Left ventricle myocardium inferior (tissue), 1 donor: ENCODE measurements around the gene NLGN1. TPM values are rescaled to one million over a fixed set of nuclear protein-coding genes. Genes with fewer than 3 reads are reported as not detected.

Experiments
- DNase-seq: peaks from one replicate; pipeline ENCODE4 v3.0.0-alpha.2; 2020
- H3K27ac ChIP-seq: fragments of 200-600 bp; replicated peaks from 2 replicates; pipeline ENCODE4 v1.8.0; 2021
- H3K27me3 ChIP-seq: fragments of 200-600 bp; 2 replicates; pipeline ENCODE4 v1.8.0; 2021; ENCODE audit warnings: low read depth
- H3K36me3 ChIP-seq: fragments of 200-600 bp; 2 replicates; pipeline ENCODE4 v1.8.0; 2021
- H3K4me1 ChIP-seq: fragments of 200-600 bp; 2 replicates; pipeline ENCODE4 v1.8.0; 2021
- H3K4me3 ChIP-seq: fragments of 200-600 bp; 2 replicates; pipeline ENCODE4 v1.8.0; 2021; ENCODE audit warnings: mild to moderate bottlenecking, moderate library complexity
- H3K9me3 ChIP-seq: fragments of 200-600 bp; replicated peaks from 2 replicates; pipeline ENCODE4 v1.8.0; 2021
- CTCF ChIP-seq: fragments of 200-600 bp; IDR thresholded peaks from 2 replicates; pipeline ENCODE4 v1.8.0; 2021; ENCODE audit warnings: antibody characterized with exemption, mild to moderate bottlenecking, borderline replicate concordance
- intact Hi-C: fragments of 100-400 bp; cut with micrococcal nuclease; formaldehyde crosslinking; loops from one replicate; pipeline ENCODE4 v1.11.0; 2022
- total RNA-seq: library from RNA; stranded (reverse); fragmentation: NEBNext Ultra II Directional; extraction: Animal tissue kit (Norgen Biotek cat#: 25700); gene quantifications from one replicate; pipeline ENCODE4 v1.2.1, GENCODE V29; 2021
- donor health status: DM: no; HTN: yes; CAD: no; lungs with severe emphysema.

Gene NLGN1
- total RNA-seq, 1 donor from 2014 or later: 13.7 TPM

DNA sequence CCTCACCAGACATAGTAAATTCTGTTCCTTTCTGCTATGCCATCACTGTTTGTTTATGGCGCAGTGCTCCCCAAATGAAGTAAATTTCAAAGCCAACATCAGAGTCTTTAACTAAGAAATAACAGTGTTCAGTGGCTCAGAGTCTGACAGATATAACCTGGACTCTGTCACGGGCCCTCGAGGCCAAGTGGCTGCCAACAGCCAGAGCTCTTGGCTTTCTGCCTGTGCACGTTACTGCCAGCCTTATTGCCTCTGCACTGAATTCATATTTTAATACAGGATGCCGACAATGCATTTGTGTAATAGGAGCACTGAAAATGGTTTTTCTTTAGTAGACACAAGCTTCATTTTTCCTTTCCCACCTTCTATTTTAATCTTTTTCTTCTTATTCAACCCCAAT is 219.9 kb downstream of the NLGN1 start:
- peak; percentile 58 for DNase-seq
- Histone ChIP-seq H3K4me1 (peaks cover 43% of the 10 kb centered on the region), H3K27me3 (no peaks in the 10 kb centered on the region), H3K9me3 (no peaks in the 10 kb centered on the region), H3K4me3 (no peak overlapping the region), H3K27ac (peak overlapping the region; percentile 57), H3K36me3 (no peaks in the 10 kb centered on the region)
- no peak for TF ChIP-seq CTCF
- intact Hi-C loops: no loop called here

- no peak for TF ChIP-seq CTCF
- no peak for DNase-seq
- no peak overlapping the region for H3K4me3 ChIP-seq
- no peaks in the 10 kb centered on the region for H3K36me3 ChIP-seq
- peak overlapping the region; percentile 57 for H3K27ac ChIP-seq
- intact Hi-C loops: no loop called here
- H3K9me3 ChIP-seq: no peaks in the 10 kb centered on the region
- peaks cover 43% of the 10 kb centered on the region for H3K4me1 ChIP-seq
- H3K27me3 ChIP-seq: no peaks in the 10 kb centered on the region
Measured at GRCh38 chr3:173618148-173618547, 220.6 kb downstream of the NLGN1 start.

DNA sequence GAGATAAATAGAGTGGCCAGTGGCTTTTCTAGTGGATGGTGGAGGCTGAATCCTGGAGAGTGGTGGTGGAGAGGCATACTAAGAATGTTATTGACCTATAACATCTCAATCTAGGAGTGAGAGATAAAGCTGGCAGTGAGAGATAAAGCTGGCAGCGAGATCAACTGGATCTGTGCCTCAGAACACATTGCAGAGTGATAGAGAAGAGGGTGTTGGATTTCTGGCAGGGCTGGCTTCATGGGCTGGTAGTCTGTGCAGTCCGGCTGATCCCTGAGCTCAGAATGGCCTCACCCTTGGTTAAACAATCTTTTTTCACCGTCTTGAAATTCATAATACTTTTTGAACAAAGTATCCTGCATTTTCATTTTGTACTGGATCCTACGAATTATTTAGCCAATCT is 221.2 kb downstream of the NLGN1 start:
- Histone ChIP-seq H3K27me3 (no peaks in the 10 kb centered on the region), H3K36me3 (no peaks in the 10 kb centered on the region), H3K4me3 (no peak overlapping the region), H3K27ac (peak overlapping the region; percentile 57), H3K4me1 (peaks cover 43% of the 10 kb centered on the region), H3K9me3 (no peaks in the 10 kb centered on the region)
- TF ChIP-seq CTCF: no peak
- intact Hi-C loops: no loop called here
- DNase-seq: peak; percentile 18

DNA sequence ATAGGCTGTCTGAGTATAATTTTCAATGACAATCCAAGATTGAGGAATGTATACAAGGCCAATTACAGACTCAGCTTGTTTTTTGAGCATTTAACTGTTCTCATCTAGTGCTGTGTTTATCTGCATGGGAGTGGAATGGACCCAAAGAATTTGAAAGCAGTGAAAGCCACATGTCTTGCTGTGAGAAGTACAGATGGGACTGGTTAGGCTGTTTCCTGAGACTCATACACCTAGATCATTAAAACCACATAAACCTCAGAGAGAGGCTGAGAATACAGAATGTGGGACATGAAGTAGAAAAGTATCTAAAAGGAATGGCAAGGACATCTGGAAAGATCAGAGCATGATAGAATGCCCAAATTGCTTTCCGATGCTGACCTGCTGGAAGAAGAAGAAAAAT is 224.6 kb downstream of the NLGN1 start:
- no peaks in the 10 kb centered on the region for H3K36me3 ChIP-seq
- intact Hi-C loops: no loop called here
- H3K9me3 ChIP-seq: no peaks in the 10 kb centered on the region

DNA sequence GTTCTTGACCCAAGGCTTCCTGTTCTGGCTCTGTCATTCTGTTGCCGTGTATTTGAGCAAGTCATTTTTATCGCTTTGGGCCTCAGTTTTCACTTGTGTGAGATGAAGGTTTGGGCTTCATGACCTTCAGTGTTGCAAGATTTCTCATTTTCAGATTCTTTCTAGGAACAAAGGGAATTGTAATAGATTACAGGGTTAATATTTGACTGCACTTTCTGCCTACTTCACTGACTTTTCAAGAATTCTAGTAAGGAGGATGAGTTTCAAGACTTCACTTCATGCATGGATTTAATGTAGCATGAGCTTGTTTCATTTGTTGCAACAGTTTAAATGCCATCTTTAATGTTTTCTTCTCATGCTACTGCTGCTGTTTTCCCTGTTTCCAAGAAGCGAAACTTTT is 226.5 kb downstream of the NLGN1 start:
- no peak overlapping the region for H3K4me3 ChIP-seq
- H3K9me3 ChIP-seq: no peaks in the 10 kb centered on the region
- TF ChIP-seq CTCF: no peak
- H3K36me3 ChIP-seq: no peaks in the 10 kb centered on the region
- no peaks in the 10 kb centered on the region for H3K27me3 ChIP-seq
- intact Hi-C loops: no loop called here
- DNase-seq: no peak
- H3K27ac ChIP-seq: no peak overlapping the region
- H3K4me1 ChIP-seq: peaks cover 29% of the 10 kb centered on the region

More for the DNA sequence above, 224.6 kb downstream of the NLGN1 start:
- H3K27ac ChIP-seq: no peak overlapping the region
- H3K4me3 ChIP-seq: no peak overlapping the region
- no peak for DNase-seq
- peaks cover 41% of the 10 kb centered on the region for H3K4me1 ChIP-seq
- H3K27me3 ChIP-seq: no peaks in the 10 kb centered on the region
- no peak for TF ChIP-seq CTCF

DNA sequence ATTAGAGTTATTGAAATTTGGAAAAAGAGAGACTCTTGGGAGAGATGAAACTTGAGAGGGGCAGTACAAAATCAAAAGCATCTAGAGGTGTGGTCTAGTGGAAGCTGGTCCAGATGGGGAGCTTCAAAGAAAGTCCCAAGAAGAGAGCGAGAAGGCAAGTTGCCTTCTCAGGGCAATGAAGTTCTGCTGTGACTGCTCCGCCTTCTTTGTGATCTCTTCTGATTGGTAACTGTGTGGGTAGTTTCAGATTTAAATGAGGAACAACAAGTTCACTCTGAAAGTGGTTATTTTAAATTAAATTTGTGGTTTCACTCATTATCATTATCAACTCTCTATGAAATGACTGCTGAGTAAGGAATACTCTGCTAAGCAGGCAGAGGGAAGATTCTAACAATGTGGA is 233.3 kb downstream of the NLGN1 start:
- H3K27ac ChIP-seq: no peak overlapping the region
- no peak for DNase-seq
- H3K36me3 ChIP-seq: no peaks in the 10 kb centered on the region
- H3K4me1 ChIP-seq: peaks cover 9% of the 10 kb centered on the region
- H3K4me3 ChIP-seq: no peak overlapping the region
- TF ChIP-seq CTCF: no peak
- no peaks in the 10 kb centered on the region for H3K9me3 ChIP-seq
- intact Hi-C loops: no loop called here
- H3K27me3 ChIP-seq: no peaks in the 10 kb centered on the region
